ENCODE measurements around the gene CLEC4F. TPM values are rescaled to one million over a fixed set of nuclear protein-coding genes. Genes with fewer than 3 reads are reported as not detected.

Gene CLEC4F
- total RNA-seq, 2 experiments from 2014 or later, result not detected

GRCh38 chr2:70766357-70767078 is 53.9 kb downstream of the CLEC4F start:
- DNase-seq (no peak), ATAC-seq (ENCODE audit: poor library complexity) (no peak)
- peaks cover 49% of the 10 kb centered on the region for H3K27me3 Mint-ChIP-seq
- H3K4me3 Mint-ChIP-seq, result peak overlapping the region; percentile 88
- peaks cover 16% of the 10 kb centered on the region for H3K4me1 Mint-ChIP-seq (ENCODE audit: low read depth)
- peak overlapping the region; percentile 7 for H3K27ac Mint-ChIP-seq
- H3K36me3 Mint-ChIP-seq (ENCODE audit: low read depth), result no peaks in the 10 kb centered on the region
- Histone ChIP-seq H3K36me3 (ENCODE audit: insufficient read depth, low read length) (no peaks in the 10 kb centered on the region), H3K4me1 (ENCODE audit: insufficient read depth, low read length) (peaks cover 14% of the 10 kb centered on the region), H3K27me3 (ENCODE audit: control insufficient read depth in 1 of 2, insufficient read depth in 2 of 2, low read length in 2 of 2) (peaks cover 11 to 31% of the 10 kb centered on the region in 2 experiments), H3K9me3 (ENCODE audit: control insufficient read depth in 1 of 2, insufficient read depth in 1 of 2, low read length in 2 of 2) (no peaks in the 10 kb centered on the region), H3K27ac (ENCODE audit: low read depth in 1 of 2, low read length in 2 of 2) (no peak overlapping the region), H3K4me3 (ENCODE audit: low read length) (peak overlapping the region; percentile 62)
- ChIA-PET POLR2A (no interaction called here), CTCF (no interaction called here)
- intact Hi-C loops (cut with DNase I, micrococcal nuclease), result loop anchor here in 1 of 2 experiments (5.0 kb wide), 1 partner anchor 109 kb away; no protein-coding TSS in a partner anchor
- TF ChIP-seq, protein P1, sequence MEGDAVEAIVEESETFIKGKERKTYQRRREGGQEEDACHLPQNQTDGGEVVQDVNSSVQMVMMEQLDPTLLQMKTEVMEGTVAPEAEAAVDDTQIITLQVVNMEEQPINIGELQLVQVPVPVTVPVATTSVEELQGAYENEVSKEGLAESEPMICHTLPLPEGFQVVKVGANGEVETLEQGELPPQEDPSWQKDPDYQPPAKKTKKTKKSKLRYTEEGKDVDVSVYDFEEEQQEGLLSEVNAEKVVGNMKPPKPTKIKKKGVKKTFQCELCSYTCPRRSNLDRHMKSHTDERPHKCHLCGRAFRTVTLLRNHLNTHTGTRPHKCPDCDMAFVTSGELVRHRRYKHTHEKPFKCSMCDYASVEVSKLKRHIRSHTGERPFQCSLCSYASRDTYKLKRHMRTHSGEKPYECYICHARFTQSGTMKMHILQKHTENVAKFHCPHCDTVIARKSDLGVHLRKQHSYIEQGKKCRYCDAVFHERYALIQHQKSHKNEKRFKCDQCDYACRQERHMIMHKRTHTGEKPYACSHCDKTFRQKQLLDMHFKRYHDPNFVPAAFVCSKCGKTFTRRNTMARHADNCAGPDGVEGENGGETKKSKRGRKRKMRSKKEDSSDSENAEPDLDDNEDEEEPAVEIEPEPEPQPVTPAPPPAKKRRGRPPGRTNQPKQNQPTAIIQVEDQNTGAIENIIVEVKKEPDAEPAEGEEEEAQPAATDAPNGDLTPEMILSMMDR (IDR thresholded peaks at IDR 0.05), result no peak
- no peaks in the 10 kb centered on the region for H3K9me3 Mint-ChIP-seq

DNA sequence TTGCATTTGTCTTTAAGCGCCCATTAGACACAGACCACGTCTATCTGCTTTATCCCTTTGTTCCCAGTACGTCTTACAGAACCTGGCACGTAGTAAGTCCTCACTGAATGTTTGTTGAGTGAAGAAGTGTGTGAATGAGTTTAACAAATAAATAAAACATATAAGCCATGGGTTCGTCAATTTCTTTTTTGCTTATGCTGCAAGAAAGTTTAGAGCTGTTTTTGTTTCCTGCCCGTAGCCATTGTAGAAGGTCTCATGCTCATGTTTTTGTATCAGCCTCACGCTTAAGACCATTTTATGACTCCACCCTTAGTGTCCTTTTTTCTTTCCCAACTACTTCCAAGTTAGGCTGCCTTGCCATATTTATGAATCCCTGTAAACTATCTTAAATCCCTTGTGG is 54.9 kb downstream of the CLEC4F start:
- CTCF ChIA-PET, result no interaction called here
- TF ChIP-seq, protein P1 (IDR thresholded peaks at IDR 0.05), result no peak
- Mint-ChIP-seq H3K27ac (no peak overlapping the region), H3K4me3 (no peak overlapping the region), H3K36me3 (ENCODE audit: low read depth) (no peaks in the 10 kb centered on the region), H3K9me3 (no peaks in the 10 kb centered on the region), H3K27me3 (peaks cover 39% of the 10 kb centered on the region), H3K4me1 (ENCODE audit: low read depth) (peaks cover 16% of the 10 kb centered on the region)
- H3K27ac ChIP-seq (ENCODE audit: low read depth in 1 of 2, low read length in 2 of 2), result no peak overlapping the region
- peaks cover 14% of the 10 kb centered on the region for H3K4me1 ChIP-seq (ENCODE audit: insufficient read depth, low read length)
- no peak for DNase-seq
- H3K36me3 ChIP-seq (ENCODE audit: insufficient read depth, low read length), result no peaks in the 10 kb centered on the region
- ATAC-seq (ENCODE audit: poor library complexity), result no peak
- POLR2A ChIA-PET, result no interaction called here
- peaks cover 11 to 31% of the 10 kb centered on the region in 2 experiments for H3K27me3 ChIP-seq (ENCODE audit: control insufficient read depth in 1 of 2, insufficient read depth in 2 of 2, low read length in 2 of 2)
- intact Hi-C loops (cut with DNase I, micrococcal nuclease), result loop anchor here in 1 of 2 experiments (5.0 kb wide), 1 partner anchor 108 kb away; no protein-coding TSS in a partner anchor
- no peak overlapping the region for H3K4me3 ChIP-seq (ENCODE audit: low read length)
- no peaks in the 10 kb centered on the region for H3K9me3 ChIP-seq (ENCODE audit: control insufficient read depth in 1 of 2, insufficient read depth in 1 of 2, low read length in 2 of 2)

DNA sequence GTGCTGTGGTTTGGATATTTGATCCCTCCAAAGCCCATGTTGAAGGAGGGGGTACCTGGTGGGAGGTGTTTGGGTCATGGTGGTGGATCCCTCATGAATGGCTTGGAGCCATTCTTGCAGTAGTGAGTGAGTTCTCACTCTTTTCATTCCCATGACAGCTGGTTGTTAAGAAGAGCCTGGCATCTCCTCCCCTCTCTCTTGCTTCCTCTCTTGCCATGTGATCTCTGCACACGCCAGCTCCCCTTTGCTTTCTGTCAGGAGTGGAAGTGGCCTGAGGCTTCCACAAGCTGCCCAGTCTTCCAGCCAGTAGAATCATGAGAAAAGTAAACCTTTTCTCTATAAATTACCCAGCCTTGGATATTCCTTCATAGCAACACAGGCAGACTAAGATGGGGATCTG is 61.0 kb downstream of the CLEC4F start:
- H3K9me3 Mint-ChIP-seq, result no peaks in the 10 kb centered on the region
- Histone ChIP-seq H3K36me3 (ENCODE audit: insufficient read depth, low read length) (no peaks in the 10 kb centered on the region), H3K4me3 (ENCODE audit: low read length) (no peak overlapping the region), H3K27me3 (ENCODE audit: control insufficient read depth in 1 of 2, insufficient read depth in 2 of 2, low read length in 2 of 2) (peaks cover 2 to 4% of the 10 kb centered on the region in 2 experiments), H3K4me1 (ENCODE audit: insufficient read depth, low read length) (no peaks in the 10 kb centered on the region), H3K27ac (ENCODE audit: low read depth in 1 of 2, low read length in 2 of 2) (no peak overlapping the region), H3K9me3 (ENCODE audit: control insufficient read depth in 1 of 2, insufficient read depth in 1 of 2, low read length in 2 of 2) (no peaks in the 10 kb centered on the region)
- ChIA-PET POLR2A (interaction anchor here (0.8 kb wide), 1 partner anchor 8 kb away, joined by 3 read pairs; the partner anchor contains the start of gene ADD2), CTCF (interaction anchor here (0.9 to 1.2 kb wide), 2 partner anchors 8 to 11 kb away, joined by 3 to 4 read pairs; partner anchors contain the start of gene ADD2)
- intact Hi-C loops (cut with DNase I, micrococcal nuclease), result no loop called here
- H3K4me3 Mint-ChIP-seq, result no peak overlapping the region
- H3K27me3 Mint-ChIP-seq, result peaks cover 13% of the 10 kb centered on the region
- no peak overlapping the region for H3K27ac Mint-ChIP-seq
- no peak for ATAC-seq (ENCODE audit: poor library complexity)
- DNase-seq, result no peak
- TF ChIP-seq, protein P1 (IDR thresholded peaks at IDR 0.05), result no peak
- no peaks in the 10 kb centered on the region for H3K4me1 Mint-ChIP-seq (ENCODE audit: low read depth)
- no peaks in the 10 kb centered on the region for H3K36me3 Mint-ChIP-seq (ENCODE audit: low read depth)

Other genes with a start within 250 kb of the CLEC4F start
- gene ADD2, start 52.4 kb downstream of the CLEC4F start, total RNA-seq, result 1 to 10 TPM; 4.4 to 6.4 TPM
- not detected for gene FIGLA, start 30.0 kb downstream of the CLEC4F start, total RNA-seq
- under 1 TPM in 1 of 2 experiments, not detected in 1; 0.25 TPM for gene CD207, start 15.2 kb upstream of the CLEC4F start, total RNA-seq
- gene VAX2, start 80.0 kb upstream of the CLEC4F start, total RNA-seq, result not detected
- not detected for gene ATP6V1B1, start 115.3 kb upstream of the CLEC4F start, total RNA-seq
- gene ANKRD53, start 158.0 kb upstream of the CLEC4F start, total RNA-seq, result 1 to 10 TPM in 1 of 2 experiments, under 1 TPM in 1; 0.42 to 1.2 TPM
- 10 to 100 TPM; 26.8 to 34.0 TPM for gene TEX261, start 174.3 kb upstream of the CLEC4F start, total RNA-seq
- gene NAGK, start 248.0 kb upstream of the CLEC4F start, total RNA-seq, result 10 to 100 TPM; 62.3 to 73.3 TPM

Measured in CD4-positive, alpha-beta T cell (primary cell).